ENCODE measurements around the gene NR3C1. TPM values are rescaled to one million over a fixed set of nuclear protein-coding genes. Genes with fewer than 3 reads are reported as not detected.

NR3C1 gene
- total RNA-seq, 2 donors from 2014 or later: 56.5 to 58.1 TPM

DNA sequence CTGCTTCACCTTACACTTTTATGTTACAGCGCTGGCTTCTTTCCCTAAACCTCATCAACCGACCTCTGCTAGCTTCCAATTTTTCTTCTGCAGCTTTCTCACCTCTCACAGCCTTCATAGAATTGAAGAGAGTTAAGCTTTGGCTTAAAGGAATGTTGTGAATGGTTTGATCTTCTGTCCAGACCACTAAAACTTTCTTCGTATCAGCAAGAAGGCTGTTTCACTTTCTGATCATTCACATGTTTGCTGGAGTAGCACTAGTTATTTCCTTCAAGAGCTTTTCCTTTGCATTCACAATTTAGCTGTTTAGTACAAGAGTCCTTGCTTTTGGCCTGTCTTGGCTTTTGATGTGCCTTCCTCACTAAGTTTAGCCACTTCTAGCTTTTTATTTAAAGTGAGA is 49.5 kb downstream of the NR3C1 start:
- TF ChIP-seq, protein P1, sequence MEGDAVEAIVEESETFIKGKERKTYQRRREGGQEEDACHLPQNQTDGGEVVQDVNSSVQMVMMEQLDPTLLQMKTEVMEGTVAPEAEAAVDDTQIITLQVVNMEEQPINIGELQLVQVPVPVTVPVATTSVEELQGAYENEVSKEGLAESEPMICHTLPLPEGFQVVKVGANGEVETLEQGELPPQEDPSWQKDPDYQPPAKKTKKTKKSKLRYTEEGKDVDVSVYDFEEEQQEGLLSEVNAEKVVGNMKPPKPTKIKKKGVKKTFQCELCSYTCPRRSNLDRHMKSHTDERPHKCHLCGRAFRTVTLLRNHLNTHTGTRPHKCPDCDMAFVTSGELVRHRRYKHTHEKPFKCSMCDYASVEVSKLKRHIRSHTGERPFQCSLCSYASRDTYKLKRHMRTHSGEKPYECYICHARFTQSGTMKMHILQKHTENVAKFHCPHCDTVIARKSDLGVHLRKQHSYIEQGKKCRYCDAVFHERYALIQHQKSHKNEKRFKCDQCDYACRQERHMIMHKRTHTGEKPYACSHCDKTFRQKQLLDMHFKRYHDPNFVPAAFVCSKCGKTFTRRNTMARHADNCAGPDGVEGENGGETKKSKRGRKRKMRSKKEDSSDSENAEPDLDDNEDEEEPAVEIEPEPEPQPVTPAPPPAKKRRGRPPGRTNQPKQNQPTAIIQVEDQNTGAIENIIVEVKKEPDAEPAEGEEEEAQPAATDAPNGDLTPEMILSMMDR (IDR thresholded peaks at IDR 0.05): no peak
- Histone ChIP-seq H3K27me3 (replicated peaks; ENCODE audit: insufficient read depth) (no peaks in the 10 kb centered on the region), H3K36me3 (no peaks in the 10 kb centered on the region), H3K9me3 (no peaks in the 10 kb centered on the region), H3K27ac (no peak overlapping the region), H3K4me1 (ENCODE audit: control insufficient read depth in 1 of 2, low read depth in 2 of 2) (peaks cover 27 to 68% of the 10 kb centered on the region in 2 donors), H3K4me3 (no peak overlapping the region)
- no peak for DNase-seq (ENCODE audit: low spot score)
- no peak for ATAC-seq (ENCODE audit: insufficient number of reproducible peaks, low FRiP score, low read depth)

DNA sequence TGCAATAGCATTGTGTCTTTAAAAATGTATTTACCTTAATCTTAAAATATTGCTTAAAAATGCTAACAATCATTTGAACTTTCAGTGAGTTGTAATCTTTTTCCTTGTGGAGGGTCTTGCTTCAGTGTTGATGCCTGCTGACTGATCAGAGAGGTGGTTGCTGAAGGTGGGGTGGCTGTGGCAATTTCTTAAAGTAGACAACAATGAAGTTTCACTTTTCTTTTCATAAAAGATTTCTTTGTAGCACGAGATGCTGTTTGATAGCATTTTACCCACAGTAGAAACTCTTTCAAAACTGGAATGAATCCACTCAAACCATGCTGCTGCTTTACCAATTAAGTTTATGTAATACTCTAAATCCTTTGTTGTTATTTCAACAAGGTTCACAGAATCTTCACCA is 50.8 kb downstream of the NR3C1 start:
- ATAC-seq (ENCODE audit: insufficient number of reproducible peaks, low FRiP score, low read depth) (no peak), DNase-seq (ENCODE audit: low spot score) (no peak)
- no peak overlapping the region for H3K27ac ChIP-seq
- no peaks in the 10 kb centered on the region for H3K9me3 ChIP-seq
- no peaks in the 10 kb centered on the region for H3K36me3 ChIP-seq
- H3K27me3 ChIP-seq (replicated peaks; ENCODE audit: insufficient read depth): no peaks in the 10 kb centered on the region
- H3K4me1 ChIP-seq (ENCODE audit: control insufficient read depth in 1 of 2, low read depth in 2 of 2): peaks cover 28 to 76% of the 10 kb centered on the region in 2 donors
- TF ChIP-seq, protein P1 (IDR thresholded peaks at IDR 0.05): no peak
- no peak overlapping the region for H3K4me3 ChIP-seq

DNA sequence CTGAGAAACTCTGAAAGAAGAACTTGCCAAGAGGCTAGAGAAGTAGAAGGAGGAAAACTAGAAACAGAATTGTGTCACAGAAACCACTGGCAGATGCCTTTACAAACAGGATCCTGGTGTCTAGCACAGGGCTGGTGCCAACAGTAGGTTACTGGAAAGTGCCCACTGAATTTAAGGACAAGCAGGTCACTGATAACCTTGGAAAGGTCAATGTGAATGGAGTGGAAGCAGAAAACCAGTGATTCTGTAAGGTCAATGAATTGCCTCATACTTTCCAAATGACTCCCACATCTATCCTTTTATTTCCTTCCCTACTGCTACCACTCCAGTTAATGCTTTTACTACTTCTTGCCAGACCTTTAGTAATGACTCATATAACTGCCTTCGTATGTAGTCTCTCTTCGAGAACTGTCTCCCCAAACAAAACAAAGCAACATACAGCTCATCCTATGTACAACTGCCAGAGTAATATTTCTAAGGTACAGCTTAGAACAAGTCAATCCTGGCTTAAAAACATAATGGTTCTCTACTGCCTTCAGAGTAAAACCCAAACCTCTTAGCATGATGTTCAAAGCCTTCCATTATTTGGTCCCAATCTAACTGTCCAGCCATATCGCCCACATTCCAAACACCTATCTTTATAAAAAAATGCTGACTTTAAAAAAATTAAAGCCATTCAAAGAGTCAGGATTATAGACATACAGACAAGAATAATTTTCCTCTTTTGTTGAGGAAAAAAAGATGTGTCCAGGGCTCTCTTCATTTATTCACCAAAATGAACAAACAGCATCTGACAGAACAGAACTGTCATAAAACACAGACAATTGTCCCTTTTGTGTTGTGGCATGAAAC is 52.5 kb downstream of the NR3C1 start:
- TF ChIP-seq, protein P1 (IDR thresholded peaks at IDR 0.05): no peak
- no peak for ATAC-seq (ENCODE audit: insufficient number of reproducible peaks, low FRiP score, low read depth)
- no peak for DNase-seq (ENCODE audit: low spot score)
- H3K27ac ChIP-seq: no peak overlapping the region
- no peaks in the 10 kb centered on the region for H3K9me3 ChIP-seq
- H3K36me3 ChIP-seq: no peaks in the 10 kb centered on the region
- H3K27me3 ChIP-seq (replicated peaks; ENCODE audit: insufficient read depth): no peaks in the 10 kb centered on the region
- no peak overlapping the region for H3K4me3 ChIP-seq
- peaks cover 27 to 82% of the 10 kb centered on the region in 2 donors for H3K4me1 ChIP-seq (ENCODE audit: control insufficient read depth in 1 of 2, low read depth in 2 of 2)

DNA sequence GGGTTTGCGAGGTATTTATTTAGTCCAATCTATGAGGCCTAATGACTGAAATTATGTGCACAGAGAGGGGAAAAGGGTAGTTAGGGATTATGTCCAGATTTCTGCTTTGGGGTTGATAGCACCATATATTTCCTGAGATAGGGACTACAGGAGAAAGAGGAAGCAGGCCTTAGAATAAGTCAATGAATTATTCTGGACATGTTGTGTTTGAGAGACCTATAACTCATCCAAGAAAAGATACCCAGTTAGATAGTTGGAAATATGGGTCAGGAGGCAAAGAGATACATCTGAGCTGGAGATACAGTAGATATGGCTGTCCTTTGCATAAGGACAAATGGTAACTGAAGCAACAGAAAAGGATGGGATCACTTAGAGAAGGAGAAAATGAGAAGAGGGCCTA is 53.1 kb downstream of the NR3C1 start:
- H3K27ac ChIP-seq: no peak overlapping the region
- H3K36me3 ChIP-seq: no peaks in the 10 kb centered on the region
- no peak for DNase-seq (ENCODE audit: low spot score)
- no peak overlapping the region for H3K4me3 ChIP-seq
- H3K4me1 ChIP-seq (ENCODE audit: control insufficient read depth in 1 of 2, low read depth in 2 of 2): peaks cover 20 to 77% of the 10 kb centered on the region in 2 donors
- no peak for ATAC-seq (ENCODE audit: insufficient number of reproducible peaks, low FRiP score, low read depth)
- H3K27me3 ChIP-seq (replicated peaks; ENCODE audit: insufficient read depth): no peaks in the 10 kb centered on the region
- no peaks in the 10 kb centered on the region for H3K9me3 ChIP-seq
- TF ChIP-seq, protein P1 (IDR thresholded peaks at IDR 0.05): no peak

DNA sequence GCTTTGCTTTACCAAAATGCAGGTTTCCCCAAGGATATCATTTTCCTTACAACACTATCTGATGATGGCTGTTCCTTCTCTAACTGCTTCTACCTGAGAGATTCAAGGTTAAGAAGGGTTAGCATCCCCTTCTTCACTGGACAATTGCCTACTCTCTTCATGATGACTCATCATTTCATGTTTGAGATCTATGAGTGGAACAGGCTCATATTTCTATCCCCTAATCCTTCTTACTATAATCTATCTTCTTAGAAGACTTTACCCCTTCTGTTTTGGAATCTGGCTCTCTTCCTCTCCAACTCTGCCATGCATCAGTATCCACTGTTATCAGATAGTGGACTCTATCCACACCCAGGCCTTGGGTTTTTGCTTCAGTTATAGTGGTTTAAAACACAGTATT is 54.3 kb downstream of the NR3C1 start:
- ATAC-seq (ENCODE audit: insufficient number of reproducible peaks, low FRiP score, low read depth) (no peak), DNase-seq (ENCODE audit: low spot score) (no peak)
- no peaks in the 10 kb centered on the region for H3K36me3 ChIP-seq
- H3K4me1 ChIP-seq (ENCODE audit: control insufficient read depth in 1 of 2, low read depth in 2 of 2): peaks cover 17 to 65% of the 10 kb centered on the region in 2 donors
- no peaks in the 10 kb centered on the region for H3K9me3 ChIP-seq
- no peaks in the 10 kb centered on the region for H3K27me3 ChIP-seq (replicated peaks; ENCODE audit: insufficient read depth)
- H3K4me3 ChIP-seq: no peak overlapping the region
- TF ChIP-seq, protein P1 (IDR thresholded peaks at IDR 0.05): no peak
- no peak overlapping the region for H3K27ac ChIP-seq
